Fibroblast of lung (primary cell): Measurements from ENCODE around the gene C17orf50.

Experiments used
- CTCF ChIP-seq, 2 donors: IDR thresholded peaks in 1 of 2; conservative IDR thresholded peaks in 1 of 2; 1 replicate in 1 of 2; 2 replicates in 1 of 2; pipeline ENCODE4 v1.5.1; 2011 to 2012; ENCODE audit warnings: low read length in 2 of 2, control low read depth in 1 of 2, inconsistent platforms in 1 of 2, low read depth in 1 of 2, mild to moderate bottlenecking in 1 of 2
- EZH2 ChIP-seq: IDR thresholded peaks from 2 replicates; pipeline ENCODE4 v1.5.1; 2012; ENCODE audit warnings: low read length, control low read depth, mild to moderate bottlenecking; ENCODE audit errors: missing control alignments

DNA sequence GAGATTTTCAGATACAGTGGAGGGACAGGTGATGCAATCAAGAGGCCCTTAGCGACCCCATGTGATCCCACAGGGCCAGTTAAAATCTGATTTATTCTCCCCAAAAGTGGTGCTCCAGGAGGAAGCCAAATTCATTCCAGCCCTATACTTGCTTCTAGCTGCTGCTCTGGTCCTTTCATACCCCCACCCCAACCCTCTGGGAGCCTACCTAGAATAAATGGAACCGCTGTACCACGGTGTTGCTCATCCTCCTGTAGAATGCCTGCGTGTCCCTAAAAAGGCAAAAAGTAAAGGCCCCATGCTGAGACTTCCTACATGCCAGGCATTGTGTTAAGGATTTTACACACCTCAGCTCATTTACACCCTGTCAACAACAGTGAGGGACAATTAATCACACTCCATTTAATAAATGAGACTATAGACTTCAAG lies 31.3 kb upstream of the C17orf50 start:
- TF ChIP-seq CTCF (conservative IDR thresholded peaks at IDR 0.05 in 1 of 2, IDR thresholded peaks at IDR 0.05 in 1 of 2; ENCODE audit: low read depth in 1 of 2, low read length in 2 of 2): no peak
- TF ChIP-seq EZH2: no peak
